Kidney (tissue), 14 donors: Measurements from ENCODE around the gene ADARB2. TPM values are rescaled to one million over a fixed set of nuclear protein-coding genes. Genes with fewer than 3 reads are reported as not detected.

Experiments
- DNase-seq, 5 donors: peaks; one replicate each; pipeline ENCODE4 v3.0.0-alpha.2; 2013 to 2020
- FAIRE-seq: peaks from 2 replicates; lab custom pipeline; 2012; peaks lifted over from hg19 to GRCh38; lab: Jason Lieb, UNC
- H3K27ac ChIP-seq, 2 donors: one replicate each; pipeline ENCODE4 v1.7.0; 2013; ENCODE audit warnings: low read depth in 2 of 2, low read length in 2 of 2, inconsistent platforms in 1 of 2
- H3K27me3 ChIP-seq: one replicate; pipeline ENCODE4 v1.7.1; 2013; ENCODE audit warnings: low read length, inconsistent platforms; ENCODE audit not compliant: control insufficient read depth, insufficient read depth
- H3K36me3 ChIP-seq, 3 donors: one replicate each; pipeline versions ENCODE4 v1.7.0 to v1.7.1; 2013; ENCODE audit warnings: low read length in 3 of 3, control low read depth in 1 of 3, inconsistent platforms in 1 of 3; ENCODE audit not compliant: insufficient read depth in 3 of 3, control insufficient read depth in 2 of 3
- H3K4me1 ChIP-seq, 3 donors: one replicate each; pipeline versions ENCODE4 v1.7.0 to v1.7.1; 2013; ENCODE audit warnings: low read length in 3 of 3, inconsistent platforms in 1 of 3, low read depth in 1 of 3; ENCODE audit not compliant: control insufficient read depth in 2 of 3, insufficient read depth in 2 of 3
- H3K4me3 ChIP-seq, 3 donors: one replicate each; pipeline versions ENCODE4 v1.7.0 to v1.8.1; 2013; ENCODE audit warnings: low read length in 3 of 3, control low read depth in 1 of 3, inconsistent platforms in 1 of 3
- H3K9ac ChIP-seq, 3 donors: one replicate each; pipeline versions ENCODE4 v1.7.0 to v1.7.1; 2013; ENCODE audit warnings: low read length in 3 of 3, control low read depth in 1 of 3, inconsistent platforms in 1 of 3
- H3K9me3 ChIP-seq, 3 donors: one replicate each; pipeline versions ENCODE4 v1.7.0 to v1.7.1; 2013; ENCODE audit warnings: low read length in 3 of 3, control low read depth in 1 of 3, inconsistent platforms in 1 of 3; ENCODE audit not compliant: control insufficient read depth in 2 of 3, insufficient read depth in 1 of 3
- intact Hi-C: fragments of 100-400 bp; cut with DNase I; formaldehyde crosslinking; loops from one replicate; pipeline ENCODE4 v1.11.1; 2022
- polyA plus RNA-seq: library from polyadenylated mRNA; stranded (reverse); fragments of 350-450 nt; fragmentation: Illumina TruSeq; extraction: RNeasy Lipid Tissue Mini Kit (QIAGEN cat#74804); gene quantifications from one replicate; pipeline ENCODE4 v1.2.3, GENCODE V29; 2014; ENCODE audit warnings: low read depth, low replicate concordance; ENCODE audit not compliant: insufficient read depth
- total RNA-seq: library from RNA; stranded (reverse); fragmentation: NEBNext Ultra II Directional; extraction: Animal tissue kit (Norgen Biotek cat#: 25700); gene quantifications from one replicate; pipeline ENCODE4 v1.2.1, GENCODE V29; 2021
- TF ChIP-seq, protein P1 (sequence below): IDR thresholded peaks from 3 replicates; pipeline ENCODE4 v1.5.1; 2012; ENCODE audit warnings: mild to moderate bottlenecking, moderate library complexity, borderline replicate concordance; ENCODE audit not compliant: insufficient read depth; ENCODE audit errors: extremely low read depth
- donor health status: control.
- donor health status: control.
- donor health status: control.
- donor health status: control.
- donor health status: control.
- donor health status: DM: yes; HTN: yes; CAD: no.
- donor health status: Normal renal cell carcinoma (clear cell type).

The ADARB2 gene
- total and polyA plus RNA-seq, 2 donors from 2014 or later: 1.0 to 1.3 TPM

DNA sequence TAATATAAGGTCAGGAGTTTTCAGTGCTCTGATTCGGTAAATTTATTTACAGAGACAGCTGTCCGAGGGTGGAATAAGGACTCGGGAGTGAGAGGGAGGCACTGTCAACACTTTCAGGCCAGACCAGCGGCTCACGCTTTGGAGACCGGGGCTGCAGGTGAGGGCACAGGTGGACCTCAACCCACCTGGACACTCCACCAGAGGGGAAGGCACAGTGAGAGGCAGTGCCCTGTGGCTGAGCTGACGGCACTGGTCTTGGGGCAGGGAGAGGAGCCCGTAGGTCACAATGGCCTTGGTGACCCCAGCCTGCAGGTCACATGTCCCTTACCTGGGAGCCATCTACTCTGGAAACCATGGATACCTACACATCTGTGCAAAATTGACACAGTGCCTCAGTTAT is 315.1 kb downstream of the ADARB2 start:
- no peak for FAIRE-seq

DNA sequence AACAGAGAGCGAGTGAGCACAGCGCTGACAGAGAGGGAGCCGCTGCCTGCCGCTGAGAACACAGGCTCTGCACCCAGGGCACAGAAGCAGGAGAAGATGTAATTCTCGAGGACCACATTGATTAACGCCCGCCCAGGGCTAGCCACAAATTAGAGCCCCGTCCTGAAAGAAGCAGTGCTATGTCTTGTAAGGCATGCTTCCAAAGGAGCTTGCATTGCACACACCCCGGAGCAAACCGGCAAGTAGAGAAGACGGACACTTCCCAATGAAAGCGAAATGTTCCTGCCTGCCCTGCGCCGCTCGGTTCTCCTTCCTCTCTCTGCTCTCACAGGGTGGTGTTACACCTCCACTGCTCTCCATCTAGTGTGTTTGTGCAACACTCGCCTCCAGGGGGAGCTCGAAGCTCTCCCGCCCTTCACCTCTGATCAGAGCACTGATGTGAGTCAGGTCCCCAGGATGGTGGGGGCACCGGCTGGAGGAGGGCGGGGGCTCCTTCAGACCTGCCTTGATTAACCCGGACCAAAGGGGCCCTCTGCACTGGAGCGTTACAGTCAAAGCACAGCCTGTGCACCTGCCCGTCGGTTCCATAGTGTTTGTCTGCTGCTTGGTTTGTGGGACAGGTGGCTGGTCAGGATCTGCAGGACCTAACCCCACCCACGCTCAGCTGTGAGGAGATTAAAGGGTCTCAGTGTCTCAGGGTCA is 316.5 kb downstream of the ADARB2 start:
- H3K36me3 ChIP-seq: no peaks in the 10 kb centered on the region
- H3K27ac ChIP-seq: no peak overlapping the region
- H3K9ac ChIP-seq: no peak overlapping the region
- TF ChIP-seq, protein P1, sequence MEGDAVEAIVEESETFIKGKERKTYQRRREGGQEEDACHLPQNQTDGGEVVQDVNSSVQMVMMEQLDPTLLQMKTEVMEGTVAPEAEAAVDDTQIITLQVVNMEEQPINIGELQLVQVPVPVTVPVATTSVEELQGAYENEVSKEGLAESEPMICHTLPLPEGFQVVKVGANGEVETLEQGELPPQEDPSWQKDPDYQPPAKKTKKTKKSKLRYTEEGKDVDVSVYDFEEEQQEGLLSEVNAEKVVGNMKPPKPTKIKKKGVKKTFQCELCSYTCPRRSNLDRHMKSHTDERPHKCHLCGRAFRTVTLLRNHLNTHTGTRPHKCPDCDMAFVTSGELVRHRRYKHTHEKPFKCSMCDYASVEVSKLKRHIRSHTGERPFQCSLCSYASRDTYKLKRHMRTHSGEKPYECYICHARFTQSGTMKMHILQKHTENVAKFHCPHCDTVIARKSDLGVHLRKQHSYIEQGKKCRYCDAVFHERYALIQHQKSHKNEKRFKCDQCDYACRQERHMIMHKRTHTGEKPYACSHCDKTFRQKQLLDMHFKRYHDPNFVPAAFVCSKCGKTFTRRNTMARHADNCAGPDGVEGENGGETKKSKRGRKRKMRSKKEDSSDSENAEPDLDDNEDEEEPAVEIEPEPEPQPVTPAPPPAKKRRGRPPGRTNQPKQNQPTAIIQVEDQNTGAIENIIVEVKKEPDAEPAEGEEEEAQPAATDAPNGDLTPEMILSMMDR: peak; percentile 66
- no peaks in the 10 kb centered on the region for H3K4me1 ChIP-seq
- FAIRE-seq (no peak), DNase-seq (peak in 4 of 5 donors; percentile 91 to 93 (median 92))
- intact Hi-C loops: no loop called here
- H3K4me3 ChIP-seq: peak overlapping the region in 2 of 3 donors; percentile 16 to 47
- H3K27me3 ChIP-seq: peaks cover 3% of the 10 kb centered on the region
- H3K9me3 ChIP-seq: no peaks in the 10 kb centered on the region

More for the DNA sequence above, 315.1 kb downstream of the ADARB2 start:
- intact Hi-C loops: no loop called here
- H3K27ac ChIP-seq: no peak overlapping the region
- no peak overlapping the region for H3K9ac ChIP-seq
- peaks cover 3% of the 10 kb centered on the region for H3K27me3 ChIP-seq
- DNase-seq: no peak
- H3K9me3 ChIP-seq: no peaks in the 10 kb centered on the region
- H3K4me3 ChIP-seq: no peak overlapping the region
- TF ChIP-seq, protein P1: no peak
- no peaks in the 10 kb centered on the region for H3K4me1 ChIP-seq
- H3K36me3 ChIP-seq: no peaks in the 10 kb centered on the region

DNA sequence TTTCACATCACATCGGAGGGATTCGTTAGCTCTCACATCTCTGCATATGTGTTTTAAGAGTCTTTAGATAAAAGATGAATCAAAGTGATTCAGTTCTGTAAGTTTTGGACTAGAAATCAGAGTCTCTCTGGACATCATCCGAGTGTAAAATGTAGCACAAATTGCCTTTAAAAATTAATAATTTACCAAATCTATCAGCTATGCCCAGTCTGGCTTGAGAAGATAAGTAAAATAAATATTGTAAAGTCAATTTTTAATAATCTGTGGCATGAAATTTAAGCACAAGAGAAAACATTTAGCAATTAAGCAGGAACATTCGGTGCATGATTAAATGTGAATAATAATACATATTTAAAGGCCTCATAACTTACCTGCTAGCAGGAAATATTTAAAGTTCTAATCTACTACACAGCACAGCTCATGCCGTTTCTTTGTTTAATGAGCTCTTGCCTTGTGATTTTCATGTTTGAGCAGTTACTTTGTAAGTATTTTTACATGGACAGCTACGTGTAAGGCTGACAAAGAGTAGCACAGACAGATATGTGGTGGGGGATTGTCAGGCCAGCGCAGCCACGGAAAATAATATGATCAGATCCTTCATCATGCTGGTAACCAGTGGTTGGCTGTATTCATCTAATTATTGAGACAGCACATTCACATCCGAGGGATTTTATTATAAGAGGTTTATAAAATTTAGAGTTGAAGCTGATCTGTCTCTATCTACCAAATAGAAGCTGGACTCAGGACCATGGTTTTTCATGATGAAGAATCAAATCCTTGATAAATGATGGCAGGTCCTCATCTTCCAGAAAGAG is 317.3 kb downstream of the ADARB2 start:
- Histone ChIP-seq H3K27ac (no peak overlapping the region), H3K36me3 (no peaks in the 10 kb centered on the region), H3K9ac (no peak overlapping the region), H3K4me1 (no peaks in the 10 kb centered on the region), H3K4me3 (no peak overlapping the region), H3K27me3 (peaks cover 3% of the 10 kb centered on the region), H3K9me3 (no peaks in the 10 kb centered on the region)
- TF ChIP-seq, protein P1: no peak
- intact Hi-C loops: no loop called here
- FAIRE-seq (no peak), DNase-seq (no peak)
